ENCODE results near the gene TTC19.

- TF ChIP-seq REST (IDR thresholded peaks at IDR 0.05; ENCODE audit: low read depth) = no peak; the same call in 1 of the 2 replicates
- no peak for TF ChIP-seq CEBPB (IDR thresholded peaks at IDR 0.05)
- TF ChIP-seq EP300 (IDR thresholded peaks at IDR 0.05; ENCODE audit: borderline replicate concordance) = peak; percentile 55; the same call in 1 of the 2 replicates
- TF ChIP-seq FOXM1 (IDR thresholded peaks at IDR 0.05; ENCODE audit: borderline replicate concordance, low read depth) = peak; percentile 53; the same call in 1 of the 2 replicates
Measured at GRCh38 chr17:15999141-15999973, at the start of gene TTC19, which contains the start of gene ZSWIM7.
